Transverse colon (tissue), 4 donors: ENCODE measurements around the gene NWD2.

Experiments used
- CTCF ChIP-seq, 5 experiments: fragments of 200-600 bp in 3 of 5; fragments of 450-650 bp in 2 of 5; sonication (generic) in 3 of 5; IDR thresholded peaks; 1 replicate in 2 of 5; 2 replicates in 3 of 5; pipeline ENCODE4 v1.5.1; 2016 to 2017; ENCODE audit warnings: antibody characterized with exemption in 5 of 5, inconsistent platforms in 3 of 5, mild to moderate bottlenecking in 2 of 5, moderate library complexity in 1 of 5
- EP300 ChIP-seq: sonication (generic); formaldehyde crosslinking; IDR thresholded peaks from one replicate; pipeline ENCODE4 v1.6.1; 2017; ENCODE audit warnings: antibody characterized with exemption, low read depth
- POLR2A ChIP-seq: fragments of 450-650 bp; IDR thresholded peaks from one replicate; pipeline ENCODE4 v1.6.1; 2016; ENCODE audit warnings: antibody characterized with exemption, mild to moderate bottlenecking, moderate library complexity
- POLR2AphosphoS5 ChIP-seq, 3 donors: sonication (generic); formaldehyde crosslinking; IDR thresholded peaks; one replicate each; pipeline ENCODE4 v1.6.1; 2016; ENCODE audit warnings: antibody characterized with exemption in 3 of 3

- TF ChIP-seq CTCF (IDR thresholded peaks at IDR 0.05), result no peak
- TF ChIP-seq POLR2A, result no peak
- TF ChIP-seq EP300, result no peak
- TF ChIP-seq POLR2AphosphoS5 (IDR thresholded peaks at IDR 0.05), result no peak
Measured at GRCh38 chr4:37358748-37359147, 114.2 kb downstream of the NWD2 start.
